Measurements from ENCODE around the gene TTC22. TPM values are rescaled to one million over a fixed set of nuclear protein-coding genes. Genes with fewer than 3 reads are reported as not detected.

Gene TTC22
- total and polyA plus RNA-seq, 4 donors, result 0.20 to 3.9 (median 0.27) TPM; not detected in 1

DNA sequence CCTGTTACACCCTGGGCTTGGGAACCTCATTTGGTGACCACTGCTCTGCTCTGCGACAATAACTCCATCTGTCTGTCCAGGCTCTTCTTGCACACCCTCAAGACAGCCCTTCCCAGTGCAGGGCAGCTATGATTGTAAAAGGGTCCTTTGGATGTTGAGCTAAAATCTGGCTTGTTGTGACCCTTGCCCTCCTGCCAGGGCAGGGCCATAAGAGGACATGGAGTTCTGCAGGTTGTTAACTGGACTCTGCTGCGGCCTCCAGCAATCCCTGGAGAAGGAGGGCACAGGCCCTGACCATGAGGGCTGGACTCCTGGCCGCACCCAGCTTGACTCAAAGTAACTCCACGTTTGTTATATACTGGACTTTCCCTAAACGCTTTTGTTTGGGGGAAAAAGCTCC, 44.6 kb upstream of the TTC22 start:
- WGBS, 2 donors, result 90 to 95% methylated on average over 5 of the region's 5 CpGs

DNA sequence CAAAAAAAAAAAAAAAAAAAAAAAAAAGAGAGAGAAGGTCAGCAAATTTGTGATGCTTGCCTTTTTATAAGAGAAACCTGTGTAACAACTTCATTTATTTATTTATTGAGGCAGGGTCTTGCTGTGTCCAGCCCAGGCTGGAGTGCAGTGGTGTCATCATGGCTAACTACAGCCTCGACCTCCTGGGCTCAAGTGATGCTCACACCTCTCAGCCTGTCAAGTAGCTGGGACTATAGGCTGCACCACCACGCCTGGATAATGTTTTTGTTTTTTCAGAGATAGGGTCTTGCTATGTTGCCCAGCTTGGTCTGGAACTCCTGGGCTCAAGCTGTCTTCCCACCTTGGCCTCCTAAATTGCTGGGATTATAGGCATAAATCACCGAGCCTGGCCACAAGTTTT, 43.4 kb upstream of the TTC22 start:
- 91 to 94% methylated on average over 3 of the region's 3 CpGs for WGBS, 2 donors
- H3K36me3 ChIP-seq (ENCODE audit: control insufficient read depth in 1 of 2, insufficient read depth in 2 of 2, low read length in 1 of 2), result no peaks in the 10 kb centered on the region
- no peaks in the 10 kb centered on the region for H3K27me3 ChIP-seq (ENCODE audit: control insufficient read depth in 1 of 2, insufficient read depth in 2 of 2, low read length in 1 of 2)
- intact Hi-C loops (cut with DNase I), result no loop called here
- no peaks in the 10 kb centered on the region for H3K4me1 ChIP-seq (ENCODE audit: control insufficient read depth in 1 of 2, insufficient read depth in 2 of 2, low read length in 2 of 2)
- H3K4me3 ChIP-seq (ENCODE audit: low read length in 2 of 2), result no peak overlapping the region
- DNase-seq (no peak), ATAC-seq (ENCODE audit: low FRiP score) (no peak)
- no peaks in the 10 kb centered on the region for H3K9me3 ChIP-seq (ENCODE audit: control insufficient read depth, low read length)
- H3K27ac ChIP-seq (ENCODE audit: low read depth in 1 of 2, low read length in 2 of 2), result no peak overlapping the region

More for the DNA sequence above, 44.6 kb upstream of the TTC22 start:
- no peak for ATAC-seq (ENCODE audit: low FRiP score)
- Histone ChIP-seq H3K4me1 (ENCODE audit: control insufficient read depth in 1 of 2, insufficient read depth in 2 of 2, low read length in 2 of 2) (no peaks in the 10 kb centered on the region), H3K4me3 (ENCODE audit: low read length in 2 of 2) (no peak overlapping the region), H3K27ac (ENCODE audit: low read depth in 1 of 2, low read length in 2 of 2) (no peak overlapping the region), H3K27me3 (ENCODE audit: control insufficient read depth in 1 of 2, insufficient read depth in 2 of 2, low read length in 1 of 2) (no peaks in the 10 kb centered on the region), H3K9me3 (ENCODE audit: control insufficient read depth, low read length) (no peaks in the 10 kb centered on the region), H3K36me3 (ENCODE audit: control insufficient read depth in 1 of 2, insufficient read depth in 2 of 2, low read length in 1 of 2) (no peaks in the 10 kb centered on the region)
- intact Hi-C loops (cut with DNase I), result no loop called here
- DNase-seq, result no peak

DNA sequence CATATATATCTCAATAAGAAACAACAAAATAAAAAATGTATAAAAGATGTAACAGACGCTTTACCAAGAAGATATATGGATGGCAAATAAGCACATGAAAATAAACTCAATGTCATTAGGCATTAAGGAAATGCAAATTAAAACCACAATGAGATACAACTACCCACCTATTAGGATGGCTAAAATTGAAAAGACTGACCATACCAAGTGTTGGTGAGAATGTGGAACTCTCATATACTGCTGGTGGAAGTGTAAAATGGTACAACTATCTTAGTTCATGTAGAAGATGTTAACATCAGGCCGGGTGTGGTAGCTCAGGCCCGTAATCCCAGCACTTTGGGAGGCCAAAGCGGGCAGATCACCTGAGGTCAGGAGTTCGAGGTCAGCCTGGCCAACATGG, 42.3 kb upstream of the TTC22 start:
- Histone ChIP-seq H3K4me1 (ENCODE audit: control insufficient read depth in 1 of 2, insufficient read depth in 2 of 2, low read length in 2 of 2) (no peaks in the 10 kb centered on the region), H3K4me3 (ENCODE audit: low read length in 2 of 2) (no peak overlapping the region), H3K9me3 (ENCODE audit: control insufficient read depth, low read length) (no peaks in the 10 kb centered on the region), H3K27me3 (ENCODE audit: control insufficient read depth in 1 of 2, insufficient read depth in 2 of 2, low read length in 1 of 2) (no peaks in the 10 kb centered on the region), H3K27ac (ENCODE audit: low read depth in 1 of 2, low read length in 2 of 2) (no peak overlapping the region), H3K36me3 (ENCODE audit: control insufficient read depth in 1 of 2, insufficient read depth in 2 of 2, low read length in 1 of 2) (no peaks in the 10 kb centered on the region)
- ATAC-seq (ENCODE audit: low FRiP score), result no peak
- intact Hi-C loops (cut with DNase I), result no loop called here
- WGBS, 2 donors, result 88 to 90% methylated on average over 5 of the region's 5 CpGs
- no peak for DNase-seq

DNA sequence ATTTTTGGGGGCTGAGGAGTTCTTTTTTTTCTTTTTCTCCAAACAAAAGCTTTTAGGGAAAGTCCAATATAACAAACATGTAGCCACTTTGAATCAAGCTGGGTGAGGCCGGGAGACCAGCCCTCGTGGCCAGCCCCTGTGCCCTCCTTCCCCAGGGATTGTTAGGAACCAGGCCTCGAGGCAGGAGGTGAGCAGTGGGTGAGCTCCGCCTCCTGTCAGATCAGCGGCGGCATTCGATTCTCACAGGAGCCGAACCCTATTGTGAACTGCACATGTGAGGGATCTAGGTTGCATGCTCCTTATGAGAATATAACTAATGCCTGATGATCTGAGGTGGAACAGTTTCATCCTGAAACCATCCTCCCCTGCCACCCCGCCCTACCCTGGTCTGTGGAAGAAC, 41.8 kb upstream of the TTC22 start:
- no peak overlapping the region for H3K4me3 ChIP-seq (ENCODE audit: low read length in 2 of 2)
- 82 to 83% methylated on average over 9 of the region's 9 CpGs for WGBS, 2 donors
- no peaks in the 10 kb centered on the region for H3K4me1 ChIP-seq (ENCODE audit: control insufficient read depth in 1 of 2, insufficient read depth in 2 of 2, low read length in 2 of 2)
- DNase-seq (no peak), ATAC-seq (ENCODE audit: low FRiP score) (no peak)
- H3K27ac ChIP-seq (ENCODE audit: low read depth in 1 of 2, low read length in 2 of 2), result no peak overlapping the region
- intact Hi-C loops (cut with DNase I), result no loop called here
- no peaks in the 10 kb centered on the region for H3K36me3 ChIP-seq (ENCODE audit: control insufficient read depth in 1 of 2, insufficient read depth in 2 of 2, low read length in 1 of 2)
- no peaks in the 10 kb centered on the region for H3K9me3 ChIP-seq (ENCODE audit: control insufficient read depth, low read length)
- no peaks in the 10 kb centered on the region for H3K27me3 ChIP-seq (ENCODE audit: control insufficient read depth in 1 of 2, insufficient read depth in 2 of 2, low read length in 1 of 2)

DNA sequence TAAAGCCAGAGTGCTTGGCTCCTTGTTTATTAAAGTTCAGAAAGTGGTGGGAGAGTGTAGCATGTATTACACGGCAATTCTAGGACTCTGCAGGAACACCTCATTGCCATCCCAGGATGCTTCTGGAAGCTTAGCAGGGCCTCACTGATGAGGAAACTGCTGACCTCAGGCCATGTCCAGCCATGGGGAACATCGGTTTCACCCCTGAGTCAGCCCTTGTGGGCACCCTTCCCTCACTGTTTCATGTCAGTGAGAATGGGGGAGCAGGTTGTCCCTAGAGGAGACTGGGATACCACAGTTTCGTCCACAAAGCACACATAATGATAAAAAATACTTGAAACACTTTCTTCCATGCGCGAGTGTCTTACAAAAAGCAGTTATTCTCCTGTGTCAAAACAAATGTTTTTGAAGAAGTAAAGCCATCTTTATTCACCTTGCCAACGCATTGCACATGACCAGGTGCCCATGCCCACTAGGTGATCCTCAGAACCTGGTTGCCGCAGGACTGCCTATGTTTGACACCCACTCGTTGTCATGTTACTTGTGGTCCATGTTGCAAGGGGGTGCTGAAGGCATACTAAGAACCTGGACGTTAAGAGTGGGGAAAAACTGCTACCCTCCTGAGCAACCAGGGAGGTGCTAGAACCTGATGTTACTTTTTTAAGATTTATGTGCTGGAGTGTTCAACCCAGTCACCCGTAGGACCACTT, 41.2 kb upstream of the TTC22 start:
- H3K9me3 ChIP-seq (ENCODE audit: control insufficient read depth, low read length), result no peaks in the 10 kb centered on the region
- H3K4me3 ChIP-seq (ENCODE audit: low read length in 2 of 2), result no peak overlapping the region
- no peak for ATAC-seq (ENCODE audit: low FRiP score)
- H3K4me1 ChIP-seq (ENCODE audit: control insufficient read depth in 1 of 2, insufficient read depth in 2 of 2, low read length in 2 of 2), result no peaks in the 10 kb centered on the region
- WGBS, 2 donors, result 88 to 90% methylated on average over 10 of the region's 10 CpGs
- DNase-seq, result no peak
- H3K27me3 ChIP-seq (ENCODE audit: control insufficient read depth in 1 of 2, insufficient read depth in 2 of 2, low read length in 1 of 2), result no peaks in the 10 kb centered on the region
- no peak overlapping the region for H3K27ac ChIP-seq (ENCODE audit: low read depth in 1 of 2, low read length in 2 of 2)
- H3K36me3 ChIP-seq (ENCODE audit: control insufficient read depth in 1 of 2, insufficient read depth in 2 of 2, low read length in 1 of 2), result no peaks in the 10 kb centered on the region
- intact Hi-C loops (cut with DNase I), result no loop called here

DNA sequence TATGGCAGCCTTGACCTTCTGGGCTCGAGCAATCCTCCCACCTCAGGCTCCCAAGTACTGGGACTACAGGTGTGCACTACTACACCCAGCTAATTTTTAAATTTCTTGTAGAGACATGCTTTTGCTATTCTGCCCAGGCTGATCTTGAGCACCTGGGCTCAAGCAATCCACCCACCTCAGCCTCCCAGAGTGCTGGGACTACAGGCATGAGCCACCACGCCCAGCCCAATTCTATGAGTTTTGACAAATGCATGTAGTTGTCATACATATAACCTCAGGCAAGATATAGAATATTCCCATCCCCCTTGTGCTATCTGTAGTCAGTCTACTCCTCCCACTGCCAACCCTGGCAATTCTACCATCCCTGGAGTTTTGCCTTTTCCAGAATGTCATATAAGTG, 38.7 kb upstream of the TTC22 start:
- no peak overlapping the region for H3K4me3 ChIP-seq (ENCODE audit: low read length in 2 of 2)
- intact Hi-C loops (cut with DNase I), result no loop called here
- H3K27ac ChIP-seq (ENCODE audit: low read depth in 1 of 2, low read length in 2 of 2), result no peak overlapping the region
- WGBS, 2 donors, result 67 to 90% methylated on average over 2 of the region's 2 CpGs
- DNase-seq (no peak), ATAC-seq (ENCODE audit: low FRiP score) (no peak)
- no peaks in the 10 kb centered on the region for H3K27me3 ChIP-seq (ENCODE audit: control insufficient read depth in 1 of 2, insufficient read depth in 2 of 2, low read length in 1 of 2)
- H3K4me1 ChIP-seq (ENCODE audit: control insufficient read depth in 1 of 2, insufficient read depth in 2 of 2, low read length in 2 of 2), result no peaks in the 10 kb centered on the region
- no peaks in the 10 kb centered on the region for H3K36me3 ChIP-seq (ENCODE audit: control insufficient read depth in 1 of 2, insufficient read depth in 2 of 2, low read length in 1 of 2)
- no peaks in the 10 kb centered on the region for H3K9me3 ChIP-seq (ENCODE audit: control insufficient read depth, low read length)

DNA sequence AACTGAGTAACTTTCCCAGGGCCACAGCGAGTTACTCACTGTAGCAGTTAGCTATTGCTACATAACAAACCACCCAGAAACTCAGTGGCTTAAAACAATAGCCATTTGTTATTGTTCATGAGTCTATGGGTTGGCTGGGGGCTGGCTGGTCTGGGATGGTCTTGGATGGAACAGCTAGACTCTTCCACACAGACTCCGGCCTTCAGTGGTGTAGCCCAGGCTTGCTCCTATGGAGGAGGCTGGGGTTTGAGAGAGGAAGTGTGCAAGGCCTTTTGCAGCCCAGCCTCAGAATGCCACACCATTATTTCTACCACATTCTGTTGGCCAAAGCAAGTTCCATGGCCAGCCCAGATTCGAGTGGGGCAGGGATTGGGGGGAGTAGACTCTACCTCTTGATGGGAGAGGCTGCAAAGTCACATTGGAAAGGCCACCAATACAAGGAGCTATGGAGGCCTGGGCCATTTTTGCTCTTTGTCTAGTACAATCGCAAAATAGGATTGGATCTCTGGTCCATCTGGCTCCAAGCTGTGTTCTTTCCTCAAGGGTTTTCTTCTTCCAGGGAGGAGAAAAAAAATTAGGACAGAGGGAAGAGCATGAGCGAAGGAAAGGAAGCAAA, 37.5 kb upstream of the TTC22 start:
- H3K4me3 ChIP-seq (ENCODE audit: low read length in 2 of 2), result no peak overlapping the region
- no peaks in the 10 kb centered on the region for H3K36me3 ChIP-seq (ENCODE audit: control insufficient read depth in 1 of 2, insufficient read depth in 2 of 2, low read length in 1 of 2)
- no peak overlapping the region for H3K27ac ChIP-seq (ENCODE audit: low read depth in 1 of 2, low read length in 2 of 2)
- 90% methylated on average over 5 of the region's 5 CpGs for WGBS, 2 donors
- H3K27me3 ChIP-seq (ENCODE audit: control insufficient read depth in 1 of 2, insufficient read depth in 2 of 2, low read length in 1 of 2), result no peaks in the 10 kb centered on the region
- ATAC-seq (ENCODE audit: low FRiP score) (no peak), DNase-seq (no peak)
- intact Hi-C loops (cut with DNase I), result no loop called here
- H3K9me3 ChIP-seq (ENCODE audit: control insufficient read depth, low read length), result no peaks in the 10 kb centered on the region
- H3K4me1 ChIP-seq (ENCODE audit: control insufficient read depth in 1 of 2, insufficient read depth in 2 of 2, low read length in 2 of 2), result no peaks in the 10 kb centered on the region

DNA sequence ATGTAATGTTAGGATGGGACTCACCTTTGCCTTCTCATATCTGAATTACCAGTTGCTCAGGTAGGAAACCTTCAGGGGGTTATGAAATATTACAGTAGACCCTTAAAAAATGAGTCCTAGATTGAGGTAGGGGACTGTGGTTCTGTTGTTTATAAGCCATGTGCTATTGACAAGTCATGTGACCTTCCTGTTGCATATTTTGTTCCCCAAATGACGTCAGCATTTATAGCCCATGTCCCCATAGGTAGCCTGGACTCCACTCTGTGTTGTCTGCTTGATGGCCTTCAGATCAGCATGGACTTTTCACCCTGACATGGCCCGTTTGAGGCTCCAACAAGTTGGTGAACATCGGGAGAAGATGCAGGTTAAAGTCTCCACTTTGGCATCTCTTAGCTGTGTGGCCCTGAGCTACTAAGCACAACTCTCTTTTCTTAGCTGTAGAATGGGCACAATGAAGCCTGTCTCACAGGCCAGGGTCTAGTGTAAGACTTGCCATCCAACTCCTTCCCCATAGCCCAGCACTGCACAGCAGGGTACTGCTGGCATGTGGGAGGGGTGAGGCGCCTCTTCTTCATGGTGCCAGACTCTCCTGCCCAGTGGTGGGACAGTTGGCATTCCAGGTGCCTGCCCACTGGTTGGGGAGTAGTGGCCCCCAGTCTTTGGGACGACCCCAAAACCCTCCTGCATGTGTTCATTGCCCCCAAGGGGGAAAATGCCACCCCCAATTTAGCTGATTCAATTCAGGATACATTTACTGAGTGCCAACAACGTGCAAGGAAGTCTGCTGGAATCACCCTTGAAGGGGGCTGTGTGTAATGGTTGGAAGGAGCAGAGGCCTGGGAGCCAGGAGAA, 36.1 kb upstream of the TTC22 start:
- intact Hi-C loops (cut with DNase I), result no loop called here
- Histone ChIP-seq H3K9me3 (ENCODE audit: control insufficient read depth, low read length) (no peaks in the 10 kb centered on the region), H3K4me3 (ENCODE audit: low read length in 2 of 2) (no peak overlapping the region), H3K27ac (ENCODE audit: low read depth in 1 of 2, low read length in 2 of 2) (no peak overlapping the region), H3K27me3 (ENCODE audit: control insufficient read depth in 1 of 2, insufficient read depth in 2 of 2, low read length in 1 of 2) (no peaks in the 10 kb centered on the region), H3K4me1 (ENCODE audit: control insufficient read depth in 1 of 2, insufficient read depth in 2 of 2, low read length in 2 of 2) (no peaks in the 10 kb centered on the region), H3K36me3 (ENCODE audit: control insufficient read depth in 1 of 2, insufficient read depth in 2 of 2, low read length in 1 of 2) (no peaks in the 10 kb centered on the region)
- ATAC-seq (ENCODE audit: low FRiP score) (no peak), DNase-seq (no peak)
- WGBS, 2 donors, result 63 to 74% methylated on average over 6 of the region's 6 CpGs
